Measurements from ENCODE around the gene CCND1. TPM values are rescaled to one million over a fixed set of nuclear protein-coding genes. Genes with fewer than 3 reads are reported as not detected.
"Not testable (repeated sequence)": the region's sequence is repeated elsewhere in the genome, so short reads cannot be mapped to it uniquely, and the experiment has no call there.

Gene CCND1
- total RNA-seq, 4 donors from 2014 or later = 108 to 259 (median 168) TPM

- no peaks in the 10 kb centered on the region for H3K36me3 ChIP-seq
- no peak overlapping the region for H3K27ac ChIP-seq
- peaks cover 0 to 8% (median 3%) of the 10 kb centered on the region in 4 donors for H3K4me1 ChIP-seq
- H3K27me3 ChIP-seq = peaks cover 0 to 6% of the 10 kb centered on the region in 2 donors
- 91 to 92% methylated on average over 6 to 8 of the region's 8 CpGs for WGBS, 2 donors
- no peak overlapping the region for H3K4me3 ChIP-seq
- no peak for DNase-seq (ENCODE audit: low spot score in 2 of 2)
- TF ChIP-seq CTCF (IDR thresholded peaks at IDR 0.05) (no peak), EP300 (IDR thresholded peaks at IDR 0.05) (no peak), POLR2A (IDR thresholded peaks at IDR 0.05) (no peak)
- peaks cover 0 to 6% (median 0%) of the 10 kb centered on the region in 4 donors for H3K9me3 ChIP-seq
Measured at GRCh38 chr11:69686856-69687255, 45.9 kb downstream of the CCND1 start.

GRCh38 chr11:69687969-69688771, 47.2 kb downstream of the CCND1 start:
- WGBS, 2 donors = 67% methylated on average over 5 of the region's 5 CpGs
- H3K4me3 ChIP-seq; H3K4me1 ChIP-seq; H3K27ac ChIP-seq; DNase-seq (ENCODE audit: low spot score in 2 of 2); H3K36me3 ChIP-seq: not testable (repeated sequence)
- Histone ChIP-seq H3K27me3 (peaks cover 0 to 12% of the 10 kb centered on the region in 2 donors), H3K9me3 (peaks cover 0 to 14% (median 0%) of the 10 kb centered on the region in 4 donors)

GRCh38 chr11:69689484-69690319, 48.7 kb downstream of the CCND1 start:
- DNase-seq (ENCODE audit: low spot score in 2 of 2) = no peak
- TF ChIP-seq POLR2A (IDR thresholded peaks at IDR 0.05) = no peak
- TF ChIP-seq EP300 (IDR thresholded peaks at IDR 0.05) = no peak
- TF ChIP-seq CTCF (IDR thresholded peaks at IDR 0.05) = no peak
- 89 to 95% methylated on average over 5 of the region's 5 CpGs for WGBS, 2 donors
- no peaks in the 10 kb centered on the region for H3K36me3 ChIP-seq
- H3K27ac ChIP-seq = no peak overlapping the region
- H3K9me3 ChIP-seq = peaks cover 0 to 14% (median 0%) of the 10 kb centered on the region in 4 donors
- peaks cover 0 to 8% (median 3%) of the 10 kb centered on the region in 4 donors for H3K4me1 ChIP-seq
- peaks cover 0 to 23% of the 10 kb centered on the region in 2 donors for H3K27me3 ChIP-seq
- H3K4me3 ChIP-seq = no peak overlapping the region

GRCh38 chr11:69691463-69691862, 50.5 kb downstream of the CCND1 start:
- peaks cover 0 to 14% (median 0%) of the 10 kb centered on the region in 4 donors for H3K9me3 ChIP-seq
- H3K4me3 ChIP-seq = no peak overlapping the region
- no peak overlapping the region for H3K27ac ChIP-seq
- H3K27me3 ChIP-seq = peaks cover 0 to 33% of the 10 kb centered on the region in 2 donors
- no peak for TF ChIP-seq EP300 (IDR thresholded peaks at IDR 0.05)
- TF ChIP-seq CTCF (IDR thresholded peaks at IDR 0.05) = no peak
- TF ChIP-seq POLR2A (IDR thresholded peaks at IDR 0.05) = no peak
- H3K36me3 ChIP-seq = no peaks in the 10 kb centered on the region
- no peak for DNase-seq (ENCODE audit: low spot score in 2 of 2)
- no peaks in the 10 kb centered on the region for H3K4me1 ChIP-seq
- 84 to 89% methylated on average over 2 of the region's 2 CpGs for WGBS, 2 donors

GRCh38 chr11:69692422-69692821, 51.5 kb downstream of the CCND1 start:
- Histone ChIP-seq H3K27ac (no peak overlapping the region), H3K4me1 (no peaks in the 10 kb centered on the region), H3K36me3 (no peaks in the 10 kb centered on the region), H3K9me3 (peaks cover 0 to 14% (median 0%) of the 10 kb centered on the region in 4 donors), H3K27me3 (peaks cover 0 to 35% of the 10 kb centered on the region in 2 donors), H3K4me3 (no peak overlapping the region)
- TF ChIP-seq CTCF (IDR thresholded peaks at IDR 0.05) (no peak), POLR2A (IDR thresholded peaks at IDR 0.05) (no peak), EP300 (IDR thresholded peaks at IDR 0.05) (no peak)
- DNase-seq (ENCODE audit: low spot score in 2 of 2) = no peak
